Gastroesophageal sphincter (tissue), 4 donors: ENCODE results near the gene FAM131C. TPM values are rescaled to one million over a fixed set of nuclear protein-coding genes. Genes with fewer than 3 reads are reported as not detected.
"Not testable (repeated sequence)": the region's sequence is repeated elsewhere in the genome, so short reads cannot be mapped to it uniquely, and the experiment has no call there.

Experiments used
- ATAC-seq: fragments of 150-250 bp; one replicate; pipeline ENCODE4 v1.9.1; 2016; ENCODE audit warnings: mild to moderate bottlenecking, moderate library complexity
- H3K27ac ChIP-seq, 4 donors: fragments of 200-600 bp; sonication (generic) in 3 of 4; 1 replicate in 3 of 4; 2 replicates in 1 of 4; pipeline ENCODE4 v1.5.1; 2016 to 2019
- H3K27me3 ChIP-seq: fragments of 200-600 bp; sonication (generic); one replicate; pipeline ENCODE4 v1.5.1; 2019
- H3K36me3 ChIP-seq, 2 donors: fragments of 200-600 bp; sonication (generic); one replicate each; pipeline ENCODE4 v1.5.1; 2019; ENCODE audit warnings: control low read depth in 1 of 2
- H3K4me1 ChIP-seq, 3 donors: fragments of 200-600 bp; sonication (generic); 1 replicate in 2 of 3; 2 replicates in 1 of 3; pipeline ENCODE4 v1.5.1; 2016 to 2019; ENCODE audit warnings: control low read depth in 2 of 3
- H3K4me3 ChIP-seq, 2 donors: fragments of 200-600 bp; sonication (generic); one replicate each; pipeline ENCODE4 v1.5.1; 2019; ENCODE audit warnings: mild to moderate bottlenecking in 1 of 2, moderate library complexity in 1 of 2
- H3K9me3 ChIP-seq, 3 donors: fragments of 200-600 bp; sonication (generic); one replicate each; pipeline ENCODE4 v1.5.1; 2017 to 2019; ENCODE audit warnings: control low read depth in 2 of 3
- CTCF ChIP-seq, 4 experiments: fragments of 200-600 bp in 2 of 4; fragments of 450-650 bp in 2 of 4; sonication (generic) in 1 of 4; IDR thresholded peaks; one replicate each; pipeline ENCODE4 v1.5.1; 2017 to 2019; ENCODE audit warnings: antibody characterized with exemption in 4 of 4, mild to moderate bottlenecking in 2 of 4, moderate library complexity in 2 of 4
- EP300 ChIP-seq: sonication (generic); formaldehyde crosslinking; IDR thresholded peaks from one replicate; pipeline ENCODE4 v1.6.1; 2017; ENCODE audit warnings: antibody characterized with exemption, mild to moderate bottlenecking
- POLR2A ChIP-seq, 2 donors: fragments of 450-650 bp; IDR thresholded peaks; one replicate each; pipeline ENCODE4 v1.6.1; 2017; ENCODE audit warnings: antibody characterized with exemption in 2 of 2, mild to moderate bottlenecking in 2 of 2, moderate library complexity in 1 of 2
- POLR2AphosphoS5 ChIP-seq: sonication (generic); formaldehyde crosslinking; IDR thresholded peaks from one replicate; pipeline ENCODE4 v1.6.1; 2017; ENCODE audit warnings: antibody characterized with exemption
- WGBS, 2 donors: methylation state at CpG; one replicate each; pipeline ENCODE4 v1.1.5; 2018; ENCODE audit warnings: low coverage in 1 of 2; 5-methylcytosine and 5-hydroxymethylcytosine counted together
- total RNA-seq, 4 donors: library from RNA; depleted of rRNA; stranded (reverse); fragments of >200 nt; gene quantifications; one replicate each; pipeline ENCODE4 v1.1.0, GENCODE V29; 2016

Gene FAM131C
- total RNA-seq, 4 donors from 2014 or later, result not detected

DNA sequence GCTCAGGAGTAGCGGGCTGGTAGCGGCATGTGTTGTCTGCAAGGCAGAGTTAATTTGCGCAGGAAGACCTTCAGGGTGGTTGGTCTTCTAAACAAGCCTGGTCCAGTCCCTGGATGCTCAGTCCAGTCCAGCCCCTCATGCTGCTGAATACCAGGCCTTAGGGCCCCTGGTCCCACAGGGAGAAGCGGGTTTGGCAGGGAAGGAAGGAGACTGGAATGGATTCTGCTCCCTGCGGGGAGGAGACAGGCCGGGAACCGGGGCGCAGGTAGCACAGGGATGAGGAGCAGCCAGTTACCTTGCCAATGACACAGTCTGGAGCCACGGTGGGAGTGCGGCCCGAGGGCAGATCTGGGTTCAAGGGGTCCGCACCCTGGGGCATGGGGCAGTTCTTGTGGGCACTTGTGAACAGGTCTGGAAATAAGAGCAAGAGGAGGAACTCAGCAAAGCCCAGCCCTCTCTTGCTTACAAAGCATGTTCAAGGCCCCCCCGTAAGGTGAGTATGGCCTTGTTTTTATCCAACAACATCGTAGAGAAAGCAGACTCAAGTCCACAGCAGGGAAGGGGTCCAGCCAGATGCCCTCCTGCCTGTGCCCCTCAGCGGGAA is 10.1 kb downstream of the FAM131C start:
- Histone ChIP-seq H3K27ac (no peak overlapping the region), H3K27me3 (no peaks in the 10 kb centered on the region), H3K9me3 (no peaks in the 10 kb centered on the region), H3K4me1 (peaks cover 0 to 19% (median 3%) of the 10 kb centered on the region in 3 donors), H3K36me3 (no peaks in the 10 kb centered on the region), H3K4me3 (no peak overlapping the region)
- ATAC-seq, result no peak
- WGBS, 2 donors, result 89 to 95% methylated on average over 3 to 15 of the region's 15 CpGs
- no peak for TF ChIP-seq EP300
- TF ChIP-seq POLR2AphosphoS5, result no peak
- TF ChIP-seq CTCF (IDR thresholded peaks at IDR 0.05), result no peak
- TF ChIP-seq POLR2A (IDR thresholded peaks at IDR 0.05), result no peak

- ATAC-seq, result not testable (repeated sequence)
Observed at GRCh38 chr1:16062687-16063075, 10.8 kb downstream of the FAM131C start.

DNA sequence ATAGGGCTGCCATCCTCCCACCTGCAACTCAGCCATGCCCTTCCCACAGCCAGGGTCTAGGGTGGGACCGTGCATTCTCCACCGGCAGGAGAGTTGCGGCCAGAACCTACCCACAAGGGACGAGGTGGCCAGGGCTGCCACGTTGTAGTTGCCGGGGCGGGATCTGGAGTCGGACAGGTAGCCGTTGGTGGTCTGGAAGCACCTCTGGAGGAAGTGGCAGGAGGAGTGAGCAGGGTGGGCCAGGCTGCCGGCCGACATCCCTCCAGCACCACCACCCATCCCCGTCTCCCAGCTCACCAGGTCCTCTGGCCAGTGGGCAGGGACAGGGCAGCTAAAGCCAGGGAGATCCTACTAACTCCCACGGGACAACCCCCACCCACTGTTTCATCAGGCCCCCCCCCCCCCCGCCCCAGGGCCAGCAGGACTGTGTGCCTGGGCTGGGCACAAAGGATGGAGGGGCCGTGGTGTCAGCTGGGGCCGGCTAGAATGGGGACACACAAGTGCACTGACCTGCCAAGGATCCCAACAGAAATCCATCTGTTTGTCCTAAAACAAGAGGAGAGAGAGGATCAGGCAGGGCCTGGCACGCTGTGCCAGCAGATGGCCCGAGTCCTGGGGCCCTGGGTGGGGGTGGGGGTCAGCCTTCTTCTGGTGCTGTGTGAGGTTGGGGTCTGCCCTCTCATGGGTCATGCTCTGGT is 11.3 kb downstream of the FAM131C start:
- not testable (repeated sequence) for H3K9me3 ChIP-seq, H3K27ac ChIP-seq, H3K4me3 ChIP-seq, H3K27me3 ChIP-seq, H3K36me3 ChIP-seq, ATAC-seq
- 20% methylated on average over 1 of the region's 18 CpGs; no CpG with 5 or more reads in 1 of the 2 donors for WGBS, 2 donors
- peaks cover 0 to 11% (median 0%) of the 10 kb centered on the region in 3 donors for H3K4me1 ChIP-seq

More at GRCh38 chr1:16062687-16063075, 10.8 kb downstream of the FAM131C start:
- H3K4me1 ChIP-seq, result peaks cover 0 to 13% (median 0%) of the 10 kb centered on the region in 3 donors
- not testable (repeated sequence) for H3K9me3 ChIP-seq, H3K4me3 ChIP-seq, H3K36me3 ChIP-seq, H3K27ac ChIP-seq, H3K27me3 ChIP-seq
- WGBS, 2 donors, result 82 to 84% methylated on average over 3 to 9 of the region's 9 CpGs

DNA sequence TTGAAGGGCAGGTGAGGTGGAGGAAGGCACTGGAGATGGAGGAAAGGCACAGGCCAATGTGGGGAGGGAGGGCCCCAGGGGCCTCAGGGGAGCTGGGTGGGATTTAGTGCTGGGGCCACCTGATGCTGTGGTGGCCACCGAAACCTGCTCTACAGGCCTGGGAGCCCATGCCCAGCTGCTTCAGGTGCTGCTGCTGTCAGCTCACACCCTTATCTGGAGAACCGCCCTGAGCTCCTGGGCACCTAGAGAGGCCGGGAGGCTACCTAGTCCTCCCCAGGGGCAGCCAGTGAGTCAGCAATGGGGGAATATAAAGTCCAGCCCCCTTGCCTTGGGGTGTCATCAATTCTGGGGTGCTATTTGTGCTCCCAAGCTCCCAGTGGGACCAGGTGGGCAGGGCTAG is 12.2 kb downstream of the FAM131C start:
- WGBS, 2 donors, result 93 to 100% methylated on average over 1 to 3 of the region's 3 CpGs
- no peak for ATAC-seq

GRCh38 chr1:16058394-16059120 is 14.9 kb downstream of the FAM131C start:
- H3K27me3 ChIP-seq, H3K9me3 ChIP-seq, H3K4me1 ChIP-seq, H3K27ac ChIP-seq, H3K36me3 ChIP-seq, H3K4me3 ChIP-seq, ATAC-seq: not testable (repeated sequence)
- WGBS, 2 donors, result 83% methylated on average over 1 of the region's 20 CpGs; no CpG with 5 or more reads in 1 of the 2 donors

More for the DNA sequence above, 12.2 kb downstream of the FAM131C start:
- Histone ChIP-seq H3K27me3 (no peaks in the 10 kb centered on the region), H3K36me3 (no peaks in the 10 kb centered on the region), H3K9me3 (no peaks in the 10 kb centered on the region), H3K4me3 (no peak overlapping the region), H3K27ac (no peak overlapping the region), H3K4me1 (peaks cover 0 to 13% (median 0%) of the 10 kb centered on the region in 3 donors)
- TF ChIP-seq POLR2AphosphoS5 (no peak), EP300 (no peak), CTCF (IDR thresholded peaks at IDR 0.05) (no peak), POLR2A (IDR thresholded peaks at IDR 0.05) (no peak)

- H3K36me3 ChIP-seq, H3K9me3 ChIP-seq, H3K27ac ChIP-seq, ATAC-seq, H3K27me3 ChIP-seq, H3K4me1 ChIP-seq, H3K4me3 ChIP-seq: not testable (repeated sequence)
- 46 to 66% methylated on average over 3 to 4 of the region's 7 CpGs for WGBS, 2 donors
Observed at GRCh38 chr1:16057314-16057915, 16.0 kb downstream of the FAM131C start.

- not testable (repeated sequence) for H3K27ac ChIP-seq, H3K36me3 ChIP-seq, H3K27me3 ChIP-seq, H3K4me3 ChIP-seq, H3K9me3 ChIP-seq, ATAC-seq, H3K4me1 ChIP-seq
- no CpG with 5 or more reads among the region's 4 CpGs for WGBS, 2 donors
Observed at GRCh38 chr1:16056521-16056912, 16.9 kb downstream of the FAM131C start.
